Adrenal gland (tissue), 19 donors: Measurements from ENCODE around the gene C2orf69. TPM values are rescaled to one million over a fixed set of nuclear protein-coding genes. Genes with fewer than 3 reads are reported as not detected.
A peak's percentile ranks its signal among the peaks of the same experiment; 100 is the strongest.

ENCODE experiments used
- DNase-seq, 7 donors: peaks; one replicate each; pipeline ENCODE4 v3.0.0-alpha.2; 2019 to 2020
- H3K27ac ChIP-seq, 5 donors: fragments of 200-600 bp; sonication (generic) in 4 of 5; 1 replicate in 3 of 5; 2 replicates in 2 of 5; pipeline versions ENCODE4 v1.5.1 to v1.8.0; 2016 to 2020; ENCODE audit warnings: mild to moderate bottlenecking in 1 of 5
- H3K27me3 ChIP-seq: fragments of 200-600 bp; 2 replicates; pipeline ENCODE4 v1.8.0; 2021
- H3K36me3 ChIP-seq, 2 donors: fragments of 200-600 bp; replicated peaks in 1 of 2; 1 replicate in 1 of 2; 2 replicates in 1 of 2; pipeline versions ENCODE4 v1.5.1 to v1.8.0; 2018 to 2022
- H3K4me1 ChIP-seq, 2 donors: fragments of 200-600 bp; replicated peaks in 1 of 2; 1 replicate in 1 of 2; 2 replicates in 1 of 2; pipeline versions ENCODE4 v1.5.1 to v1.8.0; 2018 to 2021
- H3K4me3 ChIP-seq, 4 donors: fragments of 200-600 bp; sonication (generic) in 3 of 4; one replicate each; pipeline ENCODE4 v1.5.1; 2016 to 2018
- H3K9me3 ChIP-seq, 3 donors: fragments of 200-600 bp; sonication (generic) in 1 of 3; replicated peaks in 1 of 3; 1 replicate in 2 of 3; 2 replicates in 1 of 3; pipeline versions ENCODE4 v1.5.1 to v1.8.0; 2016 to 2021
- POLR2A ChIP-seq, 2 donors: fragments of 450-650 bp; IDR thresholded peaks; one replicate each; pipeline ENCODE4 v1.6.1; 2017; ENCODE audit warnings: antibody characterized with exemption in 2 of 2, mild to moderate bottlenecking in 2 of 2, moderate library complexity in 1 of 2
- WGBS, 4 donors: extraction: QIAGEN DNeasy Blood & Tissue Kit in 2 of 4; methylation state at CpG; one replicate each; pipeline versions ENCODE4 v1.1.5 to v1.1.7; 2013 to 2017; 5-methylcytosine and 5-hydroxymethylcytosine counted together
- intact Hi-C, 2 donors: fragments of 100-400 bp; cut with DNase I; formaldehyde crosslinking; loops; one replicate each; pipeline versions ENCODE4 v1.14.1 to v1.15.0; 2022 to 2023
- long read RNA-seq, 10 donors: library from polyadenylated mRNA in 3 of 10; unstranded in 2 of 10; stranded (forward) in 1 of 10; transcript quantifications; one replicate each; pipeline ENCODE4 v2.0.0 and lab custom pipeline, GENCODE V29; 2021 to 2026
- polyA plus RNA-seq, 3 donors: library from polyadenylated mRNA; stranded (reverse); fragments of 200-250 nt in 2 of 3; fragments of 350-450 nt in 1 of 3; fragmentation: Illumina TruSeq in 1 of 3; extraction: RNeasy Lipid Tissue Mini Kit (QIAGEN cat#74804) in 1 of 3; gene quantifications; one replicate each; pipeline ENCODE4 v1.2.3, GENCODE V29; 2013 to 2014
- total RNA-seq, 9 donors: library from RNA; depleted of rRNA in 4 of 9; stranded (reverse); fragments of >200 nt in 4 of 9; fragments of 120-200 nt in 1 of 9; fragmentation: NEBNext Ultra II Directional in 1 of 9; extraction: Animal tissue kit (Norgen Biotek cat#: 25700) in 1 of 9; gene quantifications; one replicate each; pipeline versions ENCODE4 v1.1.0 to v1.2.4, GENCODE V29; 2013 to 2023
- TF ChIP-seq, protein P1 (sequence below), 6 experiments: fragments of 450-650 bp in 4 of 6; fragments of 200-600 bp in 2 of 6; sonication (generic) in 1 of 6; IDR thresholded peaks; 1 replicate in 5 of 6; 2 replicates in 1 of 6; pipeline versions ENCODE4 v1.5.1 to v1.8.0; 2016 to 2021; ENCODE audit warnings: antibody characterized with exemption in 6 of 6, mild to moderate bottlenecking in 2 of 6, moderate library complexity in 1 of 6
- donor health status: healthy with polysubstance abuse.
- donor health status: Bipolar disorder and iron deficiency.
- donor health status: DM: yes; HTN: yes; CAD: no.
- donor health status: DM: no; HTN: no; CAD: no.
- donor health status: DM: no; HTN: no; CAD: no.
- donor health status: DM: yes; HTN: yes; CAD: no.

Gene C2orf69, protein sequence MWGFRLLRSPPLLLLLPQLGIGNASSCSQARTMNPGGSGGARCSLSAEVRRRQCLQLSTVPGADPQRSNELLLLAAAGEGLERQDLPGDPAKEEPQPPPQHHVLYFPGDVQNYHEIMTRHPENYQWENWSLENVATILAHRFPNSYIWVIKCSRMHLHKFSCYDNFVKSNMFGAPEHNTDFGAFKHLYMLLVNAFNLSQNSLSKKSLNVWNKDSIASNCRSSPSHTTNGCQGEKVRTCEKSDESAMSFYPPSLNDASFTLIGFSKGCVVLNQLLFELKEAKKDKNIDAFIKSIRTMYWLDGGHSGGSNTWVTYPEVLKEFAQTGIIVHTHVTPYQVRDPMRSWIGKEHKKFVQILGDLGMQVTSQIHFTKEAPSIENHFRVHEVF
- total RNA-seq, result 10 to 100 TPM; 12.5 to 26.6 (median 19.8) TPM
- 10 to 100 TPM in 1 of 3 donors, 1 to 10 TPM in 2; 7.8 to 26.8 (median 7.8) TPM for polyA plus RNA-seq
- long read RNA-seq, donor 1, transcript C2orf69-201 (2 exons, 3,728 nt), result major isoform, 9 of 9 reads
- long read RNA-seq, donor 1, partial matches to known transcripts, result 0 of 9 reads
- long read RNA-seq, donor 1, other reads (novel, unspliced or antisense), result 0 of 9 reads
- long read RNA-seq, donor 2, transcript C2orf69-201 (2 exons, 3,728 nt), result major isoform, 7 of 7 reads
- long read RNA-seq, donor 2, partial matches to known transcripts, result 0 of 7 reads
- long read RNA-seq, donor 2, other reads (novel, unspliced or antisense), result 0 of 7 reads
- long read RNA-seq, donor 3, transcript C2orf69-201 (2 exons, 3,728 nt), result major isoform, 20 of 25 reads
- long read RNA-seq, donor 3, partial matches to known transcripts, result 5 of 25 reads
- long read RNA-seq, donor 3, other reads (novel, unspliced or antisense), result 0 of 25 reads
- long read RNA-seq, donor 4, transcript C2orf69-201 (2 exons, 3,728 nt), result major isoform, 14 of 22 reads
- long read RNA-seq, donor 4, partial matches to known transcripts, result 1 of 22 reads
- long read RNA-seq, donor 4, other reads (novel, unspliced or antisense), result 7 of 22 reads
- long read RNA-seq, donor 5, transcript C2orf69-201 (2 exons, 3,728 nt), result major isoform, 68 of 75 reads
- long read RNA-seq, donor 5, partial matches to known transcripts, result 0 of 75 reads
- long read RNA-seq, donor 5, other reads (novel, unspliced or antisense), result 7 of 75 reads
- long read RNA-seq, donor 6, partial matches to known transcripts, result 0 of 2 reads
- long read RNA-seq, donor 6, other reads (novel, unspliced or antisense), result 0 of 2 reads
- long read RNA-seq, donor 7, partial matches to known transcripts, result 0 of 3 reads
- long read RNA-seq, donor 7, other reads (novel, unspliced or antisense), result 0 of 3 reads
- long read RNA-seq, donor 8, transcript C2orf69-201 (2 exons, 3,728 nt), result major isoform, 6 of 19 reads
- long read RNA-seq, donor 8, partial matches to known transcripts, result 13 of 19 reads
- long read RNA-seq, donor 8, other reads (novel, unspliced or antisense), result 0 of 19 reads
- long read RNA-seq, donor 9, transcript C2orf69-201 (2 exons, 3,728 nt), result major isoform, 5 of 18 reads
- long read RNA-seq, donor 9, partial matches to known transcripts, result 8 of 18 reads
- long read RNA-seq, donor 9, other reads (novel, unspliced or antisense), result 5 of 18 reads
- long read RNA-seq, donor 10, transcript C2orf69-201 (2 exons, 3,728 nt), result major isoform, 7 of 7 reads
- long read RNA-seq, donor 10, partial matches to known transcripts, result 0 of 7 reads
- long read RNA-seq, donor 10, other reads (novel, unspliced or antisense), result 0 of 7 reads

DNA sequence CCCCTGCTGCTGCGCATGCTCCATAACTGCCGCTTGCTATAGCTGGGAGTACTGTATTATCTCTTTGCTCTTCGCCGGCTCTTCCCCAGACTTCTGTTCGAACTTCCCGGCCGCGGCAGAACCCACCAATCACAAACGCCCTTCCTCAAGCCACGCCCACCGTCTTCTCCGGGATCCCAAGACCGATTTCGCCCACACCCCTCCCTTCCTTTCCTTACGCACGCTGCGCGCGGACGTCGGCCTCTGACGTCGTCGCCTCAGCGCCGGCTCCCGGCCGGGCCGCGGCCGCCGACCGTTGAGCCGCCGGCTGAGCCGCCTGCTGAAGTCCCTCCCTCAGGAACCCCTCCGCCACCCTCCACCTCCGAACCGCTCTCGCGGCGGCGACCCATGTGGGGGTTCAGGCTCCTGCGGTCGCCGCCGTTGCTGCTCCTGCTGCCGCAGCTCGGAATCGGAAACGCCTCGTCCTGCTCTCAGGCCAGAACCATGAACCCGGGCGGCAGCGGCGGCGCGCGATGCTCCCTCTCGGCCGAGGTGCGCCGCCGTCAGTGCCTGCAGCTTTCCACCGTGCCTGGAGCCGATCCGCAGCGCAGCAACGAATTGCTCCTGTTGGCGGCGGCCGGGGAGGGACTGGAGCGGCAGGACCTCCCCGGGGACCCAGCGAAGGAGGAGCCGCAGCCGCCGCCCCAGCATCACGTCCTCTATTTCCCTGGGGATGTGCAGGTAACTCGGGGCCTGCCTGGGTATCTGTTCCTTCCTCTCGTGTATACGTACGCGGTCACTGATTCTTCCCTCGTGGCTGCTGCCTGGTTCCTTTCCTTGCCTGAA lies at the start of gene C2orf69:
Gene C2orf69, plus strand, starts transcription at position 242 of the 825 bp plus-strand sequence. Its CDS starts 146 bp downstream, at position 388.
- DNase-seq, result peak; percentile 96 to 99 (median 98)
- 0 to 1% (median 0%) methylated on average over 32 to 85 of the region's 85 CpGs for WGBS, 4 donors
- no peaks in the 10 kb centered on the region for H3K36me3 ChIP-seq
- no peaks in the 10 kb centered on the region for H3K9me3 ChIP-seq
- H3K27me3 ChIP-seq, result no peaks in the 10 kb centered on the region
- intact Hi-C loops, result no loop called here
- peaks cover 9 to 32% of the 10 kb centered on the region in 2 donors for H3K4me1 ChIP-seq
- H3K4me3 ChIP-seq, result peak within 1 kb of the TSS; percentile 65 to 95 (median 86)
- peak within 1 kb of the TSS; percentile 88 to 98 (median 98) for H3K27ac ChIP-seq
- TF ChIP-seq, protein P1, sequence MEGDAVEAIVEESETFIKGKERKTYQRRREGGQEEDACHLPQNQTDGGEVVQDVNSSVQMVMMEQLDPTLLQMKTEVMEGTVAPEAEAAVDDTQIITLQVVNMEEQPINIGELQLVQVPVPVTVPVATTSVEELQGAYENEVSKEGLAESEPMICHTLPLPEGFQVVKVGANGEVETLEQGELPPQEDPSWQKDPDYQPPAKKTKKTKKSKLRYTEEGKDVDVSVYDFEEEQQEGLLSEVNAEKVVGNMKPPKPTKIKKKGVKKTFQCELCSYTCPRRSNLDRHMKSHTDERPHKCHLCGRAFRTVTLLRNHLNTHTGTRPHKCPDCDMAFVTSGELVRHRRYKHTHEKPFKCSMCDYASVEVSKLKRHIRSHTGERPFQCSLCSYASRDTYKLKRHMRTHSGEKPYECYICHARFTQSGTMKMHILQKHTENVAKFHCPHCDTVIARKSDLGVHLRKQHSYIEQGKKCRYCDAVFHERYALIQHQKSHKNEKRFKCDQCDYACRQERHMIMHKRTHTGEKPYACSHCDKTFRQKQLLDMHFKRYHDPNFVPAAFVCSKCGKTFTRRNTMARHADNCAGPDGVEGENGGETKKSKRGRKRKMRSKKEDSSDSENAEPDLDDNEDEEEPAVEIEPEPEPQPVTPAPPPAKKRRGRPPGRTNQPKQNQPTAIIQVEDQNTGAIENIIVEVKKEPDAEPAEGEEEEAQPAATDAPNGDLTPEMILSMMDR (IDR thresholded peaks at IDR 0.05), result peak in 3 of 6 experiments; percentile 10 to 27 (median 15)
- peak; percentile 86 to 94 for TF ChIP-seq POLR2A (IDR thresholded peaks at IDR 0.05)

DNA sequence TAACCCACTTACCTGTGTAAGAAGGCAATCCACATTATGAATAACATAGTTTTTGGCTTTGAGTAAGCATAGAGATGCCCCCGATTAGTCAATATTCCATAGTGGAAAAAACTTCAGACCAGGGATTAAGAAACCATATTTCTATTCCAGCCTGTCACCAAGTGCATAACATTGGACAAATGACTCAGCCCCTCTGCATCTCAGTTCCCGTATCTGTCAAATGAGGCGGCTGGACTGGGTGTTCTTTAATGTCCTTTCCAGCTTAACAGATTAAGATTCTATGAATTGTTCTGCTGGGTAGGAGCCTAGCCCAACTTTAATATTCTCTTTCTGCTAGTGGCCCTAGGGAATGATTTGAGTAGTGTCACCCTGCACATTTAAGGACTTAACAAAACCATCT lies 48.3 kb upstream of the C2orf69 start:
- WGBS, 4 donors, result 45 to 68% (median 59%) methylated on average over 3 of the region's 3 CpGs
- no peak for TF ChIP-seq POLR2A (IDR thresholded peaks at IDR 0.05)
- TF ChIP-seq, protein P1 (IDR thresholded peaks at IDR 0.05), result no peak
- intact Hi-C loops, result no loop called here

DNA sequence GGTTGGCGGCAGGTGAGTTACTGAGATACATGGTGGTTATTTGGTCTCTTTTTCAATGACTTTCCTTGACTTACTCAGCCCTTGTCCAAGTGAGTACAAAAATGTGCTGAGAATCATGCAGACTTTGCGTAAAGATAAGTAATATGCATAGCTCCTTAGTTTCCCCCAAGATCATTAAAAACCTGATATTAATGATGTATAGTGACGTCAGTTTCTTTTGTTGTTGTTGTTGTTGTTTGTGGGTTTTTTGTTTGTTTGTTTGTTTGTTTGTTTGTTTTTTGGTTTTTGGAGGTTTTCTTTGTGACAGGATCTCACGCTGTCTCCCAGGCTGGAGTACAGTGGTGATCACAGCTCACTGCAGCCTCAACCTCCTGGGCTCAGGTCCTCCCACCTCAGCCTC lies 45.2 kb upstream of the C2orf69 start:
- WGBS, 4 donors, result 95 to 97% (median 96%) methylated on average over 4 of the region's 4 CpGs
- no peak for DNase-seq
- Histone ChIP-seq H3K27ac (no peak overlapping the region), H3K4me1 (no peaks in the 10 kb centered on the region), H3K27me3 (no peaks in the 10 kb centered on the region), H3K9me3 (no peaks in the 10 kb centered on the region), H3K36me3 (no peaks in the 10 kb centered on the region), H3K4me3 (no peak overlapping the region)
- intact Hi-C loops, result no loop called here
- TF ChIP-seq, protein P1 (IDR thresholded peaks at IDR 0.05), result no peak
- TF ChIP-seq POLR2A (IDR thresholded peaks at IDR 0.05), result no peak

More for the DNA sequence above, 48.3 kb upstream of the C2orf69 start:
- Histone ChIP-seq H3K4me3 (no peak overlapping the region), H3K9me3 (no peaks in the 10 kb centered on the region), H3K36me3 (no peaks in the 10 kb centered on the region), H3K27ac (no peak overlapping the region), H3K27me3 (no peaks in the 10 kb centered on the region), H3K4me1 (no peaks in the 10 kb centered on the region)
- peak in 1 of 7 donors; percentile 29 for DNase-seq
